Measurements from ENCODE around the gene MMRN2.

Gene MMRN2

GRCh38 chr10:86960863-86961434, 3.5 kb upstream of the MMRN2 start:
- H3K9me3 ChIP-seq (ENCODE audit: insufficient read depth, low read depth, low read length) = no peaks in the 10 kb centered on the region
- H3K4me3 ChIP-seq (ENCODE audit: low read length) = no peak overlapping the region
- 92% methylated on average over 9 of the region's 9 CpGs for WGBS
- H3K27ac ChIP-seq (ENCODE audit: low read depth, low read length) = no peak overlapping the region
- no peaks in the 10 kb centered on the region for H3K36me3 ChIP-seq (ENCODE audit: insufficient read depth, low read length)
- H3K9ac ChIP-seq (ENCODE audit: low read depth, low read length) = peak overlapping the region; percentile 19; the same call in 1 of the 2 replicates
- H3K4me1 ChIP-seq (ENCODE audit: insufficient read depth, low read length) = peaks cover 26% of the 10 kb centered on the region
- H3K27me3 ChIP-seq (ENCODE audit: insufficient read depth, low read length) = no peaks in the 10 kb centered on the region

GRCh38 chr10:86960003-86960862, 2.8 kb upstream of the MMRN2 start:
- no peak overlapping the region for H3K4me3 ChIP-seq (ENCODE audit: low read length)
- peak overlapping the region; percentile 19; the same call in 1 of the 2 replicates for H3K9ac ChIP-seq (ENCODE audit: low read depth, low read length)
- H3K4me1 ChIP-seq (ENCODE audit: insufficient read depth, low read length) = peaks cover 28% of the 10 kb centered on the region
- H3K27ac ChIP-seq (ENCODE audit: low read depth, low read length) = no peak overlapping the region
- no peaks in the 10 kb centered on the region for H3K27me3 ChIP-seq (ENCODE audit: insufficient read depth, low read length)
- H3K36me3 ChIP-seq (ENCODE audit: insufficient read depth, low read length) = no peaks in the 10 kb centered on the region
- WGBS = 72% methylated on average over 37 of the region's 37 CpGs
- no peaks in the 10 kb centered on the region for H3K9me3 ChIP-seq (ENCODE audit: insufficient read depth, low read depth, low read length)

- Histone ChIP-seq H3K27ac (ENCODE audit: low read depth, low read length) (no peak overlapping the region), H3K4me3 (ENCODE audit: low read length) (no peak overlapping the region), H3K27me3 (ENCODE audit: insufficient read depth, low read length) (no peaks in the 10 kb centered on the region), H3K36me3 (ENCODE audit: insufficient read depth, low read length) (no peaks in the 10 kb centered on the region), H3K9ac (ENCODE audit: low read depth, low read length) (0 out of 2 replicates have a peak overlapping the region, but pooled peaks have one; percentile 14), H3K9me3 (ENCODE audit: insufficient read depth, low read depth, low read length) (no peaks in the 10 kb centered on the region), H3K4me1 (ENCODE audit: insufficient read depth, low read length) (peaks cover 34% of the 10 kb centered on the region)
- WGBS = 81% methylated on average over 2 of the region's 2 CpGs
These were observed 2.3 kb upstream of the MMRN2 start for GRCh38 chr10:86959737-86960002.

- Histone ChIP-seq H3K36me3 (ENCODE audit: insufficient read depth, low read length) (no peaks in the 10 kb centered on the region), H3K4me1 (ENCODE audit: insufficient read depth, low read length) (peaks cover 40% of the 10 kb centered on the region), H3K9me3 (ENCODE audit: insufficient read depth, low read depth, low read length) (no peaks in the 10 kb centered on the region), H3K4me3 (ENCODE audit: low read length) (no peak overlapping the region), H3K27ac (ENCODE audit: low read depth, low read length) (0 out of 2 replicates have a peak overlapping the region, but pooled peaks have one; percentile 21), H3K9ac (ENCODE audit: low read depth, low read length) (0 out of 2 replicates have a peak overlapping the region, but pooled peaks have one; percentile 14), H3K27me3 (ENCODE audit: insufficient read depth, low read length) (no peaks in the 10 kb centered on the region)
- WGBS = 62% methylated on average over 16 of the region's 16 CpGs
These were observed 1.7 kb upstream of the MMRN2 start for GRCh38 chr10:86958901-86959736.

GRCh38 chr10:86958116-86958900, 893 bp upstream of the MMRN2 start, which contains the start of gene SNCG:
Gene SNCG (plus strand): TSS chr10:86958599. CDS start chr10:86958698, 99 bp downstream.
- H3K4me3 ChIP-seq (ENCODE audit: low read length) = no peak within 1 kb of the TSS
- 0 out of 2 replicates have a peak within 1 kb of the TSS, but pooled peaks have one; percentile 21 for H3K27ac ChIP-seq (ENCODE audit: low read depth, low read length)
- no peaks in the 10 kb centered on the region for H3K27me3 ChIP-seq (ENCODE audit: insufficient read depth, low read length)
- H3K9me3 ChIP-seq (ENCODE audit: insufficient read depth, low read depth, low read length) = no peaks in the 10 kb centered on the region
- no peaks in the 10 kb centered on the region for H3K36me3 ChIP-seq (ENCODE audit: insufficient read depth, low read length)
- WGBS = 69% methylated on average over 22 of the region's 22 CpGs
- peaks cover 47% of the 10 kb centered on the region for H3K4me1 ChIP-seq (ENCODE audit: insufficient read depth, low read length)
- H3K9ac ChIP-seq (ENCODE audit: low read depth, low read length) = 0 out of 2 replicates have a peak within 1 kb of the TSS, but pooled peaks have one; percentile 14

- Histone ChIP-seq H3K4me1 (ENCODE audit: insufficient read depth, low read length) (peaks cover 47% of the 10 kb centered on the region), H3K4me3 (ENCODE audit: low read length) (no peak overlapping the region), H3K27ac (ENCODE audit: low read depth, low read length) (no peak overlapping the region), H3K9ac (ENCODE audit: low read depth, low read length) (no peak overlapping the region), H3K27me3 (ENCODE audit: insufficient read depth, low read length) (no peaks in the 10 kb centered on the region), H3K36me3 (ENCODE audit: insufficient read depth, low read length) (no peaks in the 10 kb centered on the region), H3K9me3 (ENCODE audit: insufficient read depth, low read depth, low read length) (peaks cover 7% of the 10 kb centered on the region)
- 73% methylated on average over 7 of the region's 7 CpGs for WGBS
These were observed 467 bp downstream of the MMRN2 start for GRCh38 chr10:86956848-86957448.

- H3K4me3 ChIP-seq (ENCODE audit: low read length) = no peak overlapping the region
- no peak overlapping the region for H3K9ac ChIP-seq (ENCODE audit: low read depth, low read length)
- H3K36me3 ChIP-seq (ENCODE audit: insufficient read depth, low read length) = no peaks in the 10 kb centered on the region
- peaks cover 9% of the 10 kb centered on the region for H3K9me3 ChIP-seq (ENCODE audit: insufficient read depth, low read depth, low read length)
- WGBS = 76% methylated on average over 7 of the region's 7 CpGs
- H3K27me3 ChIP-seq (ENCODE audit: insufficient read depth, low read length) = no peaks in the 10 kb centered on the region
- H3K4me1 ChIP-seq (ENCODE audit: insufficient read depth, low read length) = peaks cover 47% of the 10 kb centered on the region
- H3K27ac ChIP-seq (ENCODE audit: low read depth, low read length) = no peak overlapping the region
These were observed 1.1 kb downstream of the MMRN2 start for GRCh38 chr10:86956195-86956847.

- H3K4me1 ChIP-seq (ENCODE audit: insufficient read depth, low read length) = peaks cover 45% of the 10 kb centered on the region
- H3K27me3 ChIP-seq (ENCODE audit: insufficient read depth, low read length) = no peaks in the 10 kb centered on the region
- H3K36me3 ChIP-seq (ENCODE audit: insufficient read depth, low read length) = no peaks in the 10 kb centered on the region
- 44% methylated on average over 12 of the region's 16 CpGs for WGBS
- no peak overlapping the region for H3K4me3 ChIP-seq (ENCODE audit: low read length)
- peak overlapping the region; percentile 39; the same call in 1 of the 2 replicates for H3K9ac ChIP-seq (ENCODE audit: low read depth, low read length)
- peaks cover 9% of the 10 kb centered on the region for H3K9me3 ChIP-seq (ENCODE audit: insufficient read depth, low read depth, low read length)
- H3K27ac ChIP-seq (ENCODE audit: low read depth, low read length) = peak overlapping the region; percentile 100
These were observed 1.8 kb downstream of the MMRN2 start for GRCh38 chr10:86955501-86956194.

- Histone ChIP-seq H3K27me3 (ENCODE audit: insufficient read depth, low read length) (no peaks in the 10 kb centered on the region), H3K9ac (ENCODE audit: low read depth, low read length) (peak overlapping the region; percentile 68), H3K4me3 (ENCODE audit: low read length) (peak overlapping the region; percentile 28; the same call in 1 of the 2 replicates), H3K4me1 (ENCODE audit: insufficient read depth, low read length) (peaks cover 43% of the 10 kb centered on the region), H3K27ac (ENCODE audit: low read depth, low read length) (peak overlapping the region; percentile 100), H3K36me3 (ENCODE audit: insufficient read depth, low read length) (no peaks in the 10 kb centered on the region), H3K9me3 (ENCODE audit: insufficient read depth, low read depth, low read length) (peaks cover 9% of the 10 kb centered on the region)
- 33% methylated on average over 13 of the region's 13 CpGs for WGBS
These were observed 2.5 kb downstream of the MMRN2 start for GRCh38 chr10:86954681-86955500.
